LNCAP (cell line): ENCODE measurements around the gene COIL.

Source experiments
- CTCF ChIP-seq: fragments of 450-650 bp; IDR thresholded peaks from 2 replicates; pipeline ENCODE4 v1.5.1; 2017; ENCODE audit warnings: mild to moderate bottlenecking

COIL gene

GRCh38 chr17:56960596-56961538 lies at the start of gene COIL:
Gene COIL, minus strand, starts transcription at chr17:56961050. Its CDS starts 31 bp downstream, at chr17:56961019.
- TF ChIP-seq CTCF = peak; percentile 97

GRCh38 chr17:57010487-57010886 lies 49.6 kb upstream of the COIL start:
- no peak for TF ChIP-seq CTCF

GRCh38 chr17:57009737-57010445 lies 49.0 kb upstream of the COIL start:
- peak; percentile 73 for TF ChIP-seq CTCF

GRCh38 chr17:57008958-57009357 lies 48.1 kb upstream of the COIL start:
- TF ChIP-seq CTCF = no peak

- TF ChIP-seq CTCF = no peak
These were observed 45.2 kb upstream of the COIL start for GRCh38 chr17:57006040-57006439.

- peak; percentile 55 for TF ChIP-seq CTCF
These were observed 44.2 kb upstream of the COIL start for GRCh38 chr17:57004944-57005579.

- TF ChIP-seq CTCF = no peak
These were observed 42.1 kb upstream of the COIL start for GRCh38 chr17:57002904-57003303.
